Panc1 (cell line): Measurements from ENCODE around the gene RIN2. TPM values are rescaled to one million over a fixed set of nuclear protein-coding genes. Genes with fewer than 3 reads are reported as not detected.
A peak's percentile ranks its signal among the peaks of the same experiment; 100 is the strongest.

Experiments used
- ATAC-seq: fragments of 200-7000 bp; cut with Tn5 transposase; 2 replicates; pipeline ENCODE4 v1.9.1; 2020; ENCODE audit warnings: mild to moderate bottlenecking, moderate library complexity
- BruUV-seq: library from RNA; stranded (reverse); fragments of 400-500 nt; replicated peaks from 2 replicates; lab custom pipeline; 2021; lab: Mats Ljungman, UMichigan
- CTCF ChIA-PET: fragments of 300-600 bp; sonication (Branson Sonifier 250); formaldehyde crosslinking; loops from one replicate; lab custom pipeline; 2022; ENCODE audit warnings: antibody characterized with exemption; lab: Charles Lee
- POLR2A ChIA-PET: fragments of 300-600 bp; sonication (Branson Sonifier 250); formaldehyde crosslinking; loops from one replicate; lab custom pipeline; 2022; ENCODE audit warnings: antibody characterized with exemption; lab: Charles Lee
- DNase-seq: peaks from one replicate; pipeline ENCODE4 v3.0.0-alpha.2; 2010; ENCODE audit warnings: low read depth, low spot score
- H3K27ac ChIP-seq: 2 replicates; pipeline ENCODE4 v1.5.1; 2011; ENCODE audit warnings: mild to moderate bottlenecking, low read length, inconsistent platforms
- H3K27me3 ChIP-seq: fragments of 200-500 bp; sonication (Bioruptor generic); 2 replicates; pipeline ENCODE4 v1.6.0; 2014; ENCODE audit warnings: low read length, inconsistent platforms; ENCODE audit not compliant: control insufficient read depth, insufficient read depth
- H3K36me3 ChIP-seq: fragments of 200-500 bp; sonication (Bioruptor generic); 2 replicates; pipeline ENCODE4 v1.5.1; 2014; ENCODE audit warnings: inconsistent platforms, mild to moderate bottlenecking, low read length, moderate library complexity; ENCODE audit not compliant: control insufficient read depth, insufficient read depth
- H3K4me1 ChIP-seq: 2 replicates; pipeline ENCODE4 v1.5.1; 2011; ENCODE audit warnings: inconsistent platforms, mild to moderate bottlenecking, low read length, moderate library complexity; ENCODE audit not compliant: control insufficient read depth, insufficient read depth
- H3K4me3 ChIP-seq, 2 experiments: 2 replicates each; pipeline ENCODE4 v1.5.1; 2011 to 2012; ENCODE audit warnings: low read depth in 2 of 2, low read length in 2 of 2, mild to moderate bottlenecking in 2 of 2, inconsistent platforms in 1 of 2, moderate library complexity in 1 of 2
- H3K9me3 ChIP-seq: fragments of 200-500 bp; sonication (Bioruptor generic); 2 replicates; pipeline ENCODE4 v1.5.1; 2014; ENCODE audit warnings: low read depth, mild to moderate bottlenecking, inconsistent platforms, low read length, moderate library complexity; ENCODE audit not compliant: control insufficient read depth, insufficient read depth
- CTCF ChIP-seq: fragments of 450-650 bp; IDR thresholded peaks from 2 replicates; pipeline ENCODE4 v1.5.1; 2017; ENCODE audit warnings: mild to moderate bottlenecking
- POLR2AphosphoS5 ChIP-seq: IDR thresholded peaks from 2 replicates; pipeline ENCODE4 v1.6.1; 2012; ENCODE audit warnings: mild to moderate bottlenecking, low read depth, low read length, moderate library complexity
- SIN3A ChIP-seq: IDR thresholded peaks from 2 replicates; pipeline ENCODE4 v1.6.1; 2012; ENCODE audit warnings: low read depth, mild to moderate bottlenecking, low read length, moderate library complexity, borderline replicate concordance; ENCODE audit not compliant: insufficient read depth
- TCF7L2 ChIP-seq: IDR thresholded peaks from 2 replicates; pipeline ENCODE4 v1.6.1; 2011; ENCODE audit warnings: mild to moderate bottlenecking, low read depth, low read length, inconsistent platforms
- in situ Hi-C: cut with HindIII; loops from 2 replicates; pipeline ENCODE4 v1.10.0; 2016; ENCODE audit warnings: low sequenced_read_pairs, low pct_unique_long_range_greater_than_20kb
- intact Hi-C: fragments of 100-400 bp; cut with micrococcal nuclease; formaldehyde crosslinking; loops from one replicate; pipeline ENCODE4 v1.10.0; 2022; ENCODE audit not compliant: unreplicated experiment
- total RNA-seq: library from RNA; stranded (reverse); gene quantifications from one replicate; pipeline ENCODE4 v1.2.1, GENCODE V29; 2021; ENCODE audit not compliant: unreplicated experiment
- TF ChIP-seq, protein P1 (sequence below), 2 experiments: IDR thresholded peaks; 2 replicates each; pipeline ENCODE4 v1.6.1; 2011 to 2012; ENCODE audit warnings: low read depth in 2 of 2, control low read depth in 1 of 2, low read length in 1 of 2, mild to moderate bottlenecking in 1 of 2, moderate library complexity in 1 of 2; ENCODE audit not compliant: insufficient read depth in 1 of 2

Gene RIN2
- total RNA-seq, 1 experiment from 2014 or later: 25.0 TPM

- BruUV-seq: no TSS peak
- ChIA-PET CTCF (no interaction called here), POLR2A (interaction anchor here (0.6 kb wide), 1 partner anchor 168 kb away, joined by 7 read pairs; no protein-coding TSS in a partner anchor)
- H3K9me3 ChIP-seq: peaks cover 3% of the 10 kb centered on the region
- no peaks in the 10 kb centered on the region for H3K36me3 ChIP-seq
- no peak overlapping the region for H3K4me3 ChIP-seq
- no peak for DNase-seq
- H3K4me1 ChIP-seq: peaks cover 7% of the 10 kb centered on the region; the same call in 1 of the 2 replicates
- ATAC-seq: no peak
- no peaks in the 10 kb centered on the region for H3K27me3 ChIP-seq
- TF ChIP-seq TCF7L2 (no peak), CTCF (no peak), POLR2AphosphoS5 (no peak), SIN3A (no peak)
- TF ChIP-seq, protein P1, sequence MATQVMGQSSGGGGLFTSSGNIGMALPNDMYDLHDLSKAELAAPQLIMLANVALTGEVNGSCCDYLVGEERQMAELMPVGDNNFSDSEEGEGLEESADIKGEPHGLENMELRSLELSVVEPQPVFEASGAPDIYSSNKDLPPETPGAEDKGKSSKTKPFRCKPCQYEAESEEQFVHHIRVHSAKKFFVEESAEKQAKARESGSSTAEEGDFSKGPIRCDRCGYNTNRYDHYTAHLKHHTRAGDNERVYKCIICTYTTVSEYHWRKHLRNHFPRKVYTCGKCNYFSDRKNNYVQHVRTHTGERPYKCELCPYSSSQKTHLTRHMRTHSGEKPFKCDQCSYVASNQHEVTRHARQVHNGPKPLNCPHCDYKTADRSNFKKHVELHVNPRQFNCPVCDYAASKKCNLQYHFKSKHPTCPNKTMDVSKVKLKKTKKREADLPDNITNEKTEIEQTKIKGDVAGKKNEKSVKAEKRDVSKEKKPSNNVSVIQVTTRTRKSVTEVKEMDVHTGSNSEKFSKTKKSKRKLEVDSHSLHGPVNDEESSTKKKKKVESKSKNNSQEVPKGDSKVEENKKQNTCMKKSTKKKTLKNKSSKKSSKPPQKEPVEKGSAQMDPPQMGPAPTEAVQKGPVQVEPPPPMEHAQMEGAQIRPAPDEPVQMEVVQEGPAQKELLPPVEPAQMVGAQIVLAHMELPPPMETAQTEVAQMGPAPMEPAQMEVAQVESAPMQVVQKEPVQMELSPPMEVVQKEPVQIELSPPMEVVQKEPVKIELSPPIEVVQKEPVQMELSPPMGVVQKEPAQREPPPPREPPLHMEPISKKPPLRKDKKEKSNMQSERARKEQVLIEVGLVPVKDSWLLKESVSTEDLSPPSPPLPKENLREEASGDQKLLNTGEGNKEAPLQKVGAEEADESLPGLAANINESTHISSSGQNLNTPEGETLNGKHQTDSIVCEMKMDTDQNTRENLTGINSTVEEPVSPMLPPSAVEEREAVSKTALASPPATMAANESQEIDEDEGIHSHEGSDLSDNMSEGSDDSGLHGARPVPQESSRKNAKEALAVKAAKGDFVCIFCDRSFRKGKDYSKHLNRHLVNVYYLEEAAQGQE (IDR thresholded peaks at IDR 0.05; ENCODE audit: insufficient read depth in 1 of 2, low read depth in 2 of 2, low read length in 1 of 2): no peak
- in situ Hi-C loops (no loop called here), intact Hi-C loops (no loop called here)
- H3K27ac ChIP-seq: no peak overlapping the region
Observed at GRCh38 chr20:19793716-19794115, 35.7 kb downstream of the RIN2 start.

DNA sequence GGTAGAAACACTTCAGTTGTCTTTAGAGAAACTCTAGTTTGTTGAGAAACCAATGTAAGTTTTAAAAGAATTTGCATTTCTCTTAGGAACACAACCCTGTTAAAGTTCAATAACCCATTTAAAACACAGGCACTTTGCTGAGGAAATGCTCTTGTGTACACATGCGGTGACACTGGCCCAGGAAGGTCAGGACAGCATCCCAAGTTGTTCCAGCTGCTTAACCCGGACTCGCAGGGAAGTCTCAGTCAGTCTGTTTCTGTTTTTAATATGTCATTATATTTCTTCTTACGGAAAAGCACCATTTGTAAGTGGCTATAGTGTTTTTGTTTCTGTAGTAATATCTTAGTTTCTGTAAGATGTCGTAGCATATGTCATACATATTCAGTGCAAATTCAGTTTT lies 36.9 kb downstream of the RIN2 start:
- Histone ChIP-seq H3K4me3 (no peak overlapping the region), H3K27me3 (no peaks in the 10 kb centered on the region), H3K4me1 (peaks cover 7% of the 10 kb centered on the region; the same call in 1 of the 2 replicates), H3K9me3 (no peaks in the 10 kb centered on the region), H3K36me3 (no peaks in the 10 kb centered on the region), H3K27ac (peak overlapping the region; percentile 34; the same call in 1 of the 2 replicates)
- TF ChIP-seq CTCF (no peak), SIN3A (no peak), TCF7L2 (no peak), POLR2AphosphoS5 (no peak)
- TF ChIP-seq, protein P1 (IDR thresholded peaks at IDR 0.05; ENCODE audit: insufficient read depth in 1 of 2, low read depth in 2 of 2, low read length in 1 of 2): no peak
- intact Hi-C loops (no loop called here), in situ Hi-C loops (no loop called here)
- no TSS peak for BruUV-seq
- ATAC-seq: no peak
- CTCF ChIA-PET: no interaction called here
- no peak for DNase-seq
- POLR2A ChIA-PET: no interaction called here
